A549 treated with Hydrocortisone at 1 μM for 4 hours (cell line): ENCODE results near the gene GMCL2. TPM values are rescaled to one million over a fixed set of nuclear protein-coding genes. Genes with fewer than 3 reads are reported as not detected.

ENCODE experiments used
- total RNA-seq: library from RNA; stranded (reverse); fragments of 200-300 nt; extraction: Qiagen RNA extraction; gene quantifications from 5 replicates; pipeline ENCODE4 v1.2.3, GENCODE V29; 2022

Gene GMCL2, protein sequence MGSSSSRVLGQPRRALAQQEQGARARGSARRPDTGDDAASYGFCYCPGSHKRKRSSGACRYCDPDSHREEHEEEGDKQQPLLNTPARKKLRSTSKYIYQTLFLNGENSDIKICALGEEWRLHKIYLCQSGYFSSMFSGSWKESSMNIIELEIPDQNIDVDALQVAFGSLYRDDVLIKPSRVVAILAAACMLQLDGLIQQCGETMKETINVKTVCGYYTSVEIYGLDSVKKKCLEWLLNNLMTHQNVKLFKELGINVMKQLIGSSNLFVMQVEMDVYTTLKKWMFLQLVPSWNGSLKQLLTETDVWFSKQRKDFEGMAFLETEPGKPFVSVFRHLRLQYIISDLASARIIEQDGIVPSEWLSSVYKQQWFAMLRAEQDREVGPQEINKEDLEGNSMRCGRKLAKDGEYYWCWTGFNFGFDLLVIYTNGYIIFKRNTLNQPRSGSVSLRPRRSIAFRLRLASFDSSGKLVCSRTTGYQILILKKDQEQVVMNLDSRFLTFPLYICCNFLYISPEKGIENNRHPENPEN
- total RNA-seq: not detected in 5 replicates

DNA sequence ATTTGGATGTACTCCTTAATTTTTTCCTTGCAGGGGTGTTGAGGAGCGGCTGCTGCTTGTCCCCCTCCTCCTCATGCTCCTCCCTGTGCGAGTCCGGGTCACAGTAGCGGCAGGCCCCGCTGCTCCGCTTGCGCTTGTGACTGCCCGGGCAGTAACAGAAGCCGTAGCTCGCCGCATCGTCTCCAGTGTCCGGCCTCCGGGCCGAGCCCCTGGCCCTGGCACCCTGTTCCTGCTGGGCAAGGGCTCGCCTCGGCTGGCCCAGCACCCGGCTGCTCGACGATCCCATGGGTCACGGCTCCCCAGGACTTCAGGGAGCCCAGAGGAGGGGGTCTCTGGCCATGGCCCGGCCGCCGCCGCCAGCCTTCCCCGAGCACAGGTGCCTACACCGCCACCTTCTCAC, at the start of gene GMCL2:
TSS of gene GMCL2 (minus strand) at position 358 of the 400 bp plus-strand sequence. CDS start at position 286, 72 bp downstream.

DNA sequence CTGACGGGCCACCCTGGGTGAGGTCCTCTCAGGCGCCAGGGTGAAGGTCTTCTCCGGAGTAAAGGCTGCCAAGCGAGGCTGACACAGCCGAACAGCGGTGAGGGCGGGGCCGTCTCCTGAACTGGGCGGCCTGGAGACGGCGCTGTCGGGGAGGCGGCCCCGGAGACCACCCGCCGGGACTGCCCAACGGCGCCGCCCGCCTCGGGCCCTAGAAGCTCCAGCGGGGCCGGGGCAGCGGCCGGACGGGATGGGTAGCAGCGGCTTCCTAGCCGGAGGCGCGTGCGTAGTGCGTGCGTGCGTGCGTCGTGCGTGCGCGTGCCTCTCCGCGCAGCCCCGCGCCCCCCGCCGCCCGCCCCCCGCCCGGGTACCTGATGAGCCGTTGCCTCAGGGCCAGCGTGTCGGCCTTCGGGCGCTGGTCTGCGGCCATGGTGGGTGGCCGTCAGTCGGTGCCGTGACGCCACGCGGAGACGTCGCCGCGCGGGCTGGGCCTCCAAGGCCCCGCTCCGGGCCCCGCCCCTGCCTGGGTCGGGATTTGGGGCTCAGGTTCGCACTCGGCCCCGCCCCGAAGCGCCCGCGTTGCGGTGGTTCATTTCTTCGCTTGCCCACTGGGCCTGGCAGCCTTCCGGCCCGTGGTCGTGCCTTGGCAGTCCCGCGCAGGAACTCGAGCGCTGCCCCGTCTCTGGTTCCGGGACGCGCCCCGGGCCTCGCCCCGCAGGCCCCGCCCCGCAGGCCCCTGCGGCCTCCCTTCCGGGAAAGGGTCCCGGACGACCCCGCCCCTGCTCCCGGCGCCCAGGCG, 45.2 kb upstream of the GMCL2 start, which contains the start of gene PHYKPL:
TSS of gene PHYKPL (minus strand) at position 679 of the 796 bp plus-strand sequence. CDS start at position 427, 252 bp downstream.

DNA sequence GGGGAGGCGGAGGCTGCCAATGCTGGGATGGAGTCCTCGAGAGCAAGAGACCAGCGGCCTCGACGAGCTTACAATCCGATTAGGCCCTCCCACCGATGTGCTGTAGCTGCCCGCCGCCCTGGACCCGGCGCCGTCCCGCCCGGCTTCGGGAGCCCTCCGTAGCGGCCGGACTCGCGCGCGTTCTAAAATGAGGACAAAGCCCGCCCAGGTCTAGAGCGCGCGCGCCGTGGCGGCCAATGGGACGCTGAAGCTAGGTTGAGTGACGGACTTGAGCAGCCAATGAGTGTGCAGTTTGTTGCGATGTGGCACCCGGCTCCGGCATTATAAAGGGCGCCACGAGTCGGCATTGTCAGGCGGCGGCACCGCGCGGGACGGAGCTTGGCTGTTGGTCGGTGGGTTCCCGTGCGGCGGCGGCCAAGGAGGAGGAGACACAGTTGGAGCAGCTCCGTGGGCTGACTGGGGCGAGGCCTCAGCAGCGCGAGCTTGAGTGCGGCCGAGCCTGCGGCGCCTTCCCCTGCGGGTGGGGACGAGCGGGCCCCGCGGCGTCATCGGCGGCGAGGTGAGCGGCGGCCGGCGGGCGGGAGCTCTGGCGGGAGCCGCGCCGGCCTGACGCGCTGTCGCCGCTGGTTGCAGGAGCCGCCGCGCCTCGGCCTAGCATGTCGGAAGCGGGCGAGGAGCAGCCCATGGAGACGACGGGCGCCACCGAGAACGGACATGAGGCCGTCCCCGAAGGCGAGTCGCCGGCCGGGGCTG, 17.2 kb upstream of the GMCL2 start, which contains the start of gene HNRNPAB:
TSS of gene HNRNPAB (plus strand) at position 352 of the 753 bp plus-strand sequence. CDS start at position 657, 305 bp downstream.

DNA sequence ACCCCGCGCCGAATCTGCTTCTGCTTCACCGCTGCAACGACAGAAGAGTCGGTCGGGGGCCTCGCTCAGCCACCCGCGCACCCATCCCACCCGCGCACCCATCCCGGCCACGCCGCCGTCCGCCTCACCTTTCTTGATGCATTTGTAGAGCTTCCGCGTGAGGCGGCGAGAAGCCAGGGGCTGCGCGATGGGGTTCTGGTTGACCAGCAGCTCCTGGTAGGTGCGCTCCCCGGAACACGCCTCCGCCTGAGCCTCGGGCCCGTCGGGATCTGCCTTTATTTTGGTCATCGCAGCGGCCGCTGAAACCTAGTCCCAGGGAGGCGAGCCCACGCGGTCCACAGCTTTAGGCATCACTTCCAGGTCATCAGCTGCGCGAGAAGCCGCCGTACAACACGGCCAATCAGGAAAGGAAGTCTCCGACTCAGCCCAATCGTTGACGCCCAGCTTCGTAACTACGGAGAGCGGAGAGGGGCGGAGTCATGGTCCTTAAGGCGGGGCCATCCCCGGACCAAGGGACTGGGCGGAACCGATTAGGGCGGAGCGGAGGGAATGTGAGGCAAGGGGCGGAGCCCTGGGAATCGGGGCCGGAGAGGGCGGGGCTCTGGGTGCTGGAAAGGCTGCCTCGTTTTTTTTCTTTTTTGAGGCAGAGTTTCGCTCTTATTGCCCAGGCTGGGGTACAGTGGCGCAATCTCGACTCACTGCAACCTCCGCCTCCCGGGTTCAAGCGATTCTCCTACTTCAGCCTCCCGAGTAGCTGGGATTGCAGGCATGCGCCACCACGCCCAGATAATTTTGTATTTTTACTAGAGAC, 33.4 kb downstream of the GMCL2 start, which contains the start of gene NHP2:
TSS of gene NHP2 (minus strand) at position 356 of the 811 bp plus-strand sequence. CDS start at position 288, 68 bp downstream.

Other genes starting within 250 kb of the GMCL2 start
- 0.09 TPM in 2 of 5 replicates, not detected in the others for gene PROP1, start 191.1 kb downstream of the GMCL2 start, total RNA-seq
- 0.74 to 1.2 TPM (median 0.90 TPM) in 5 replicates for gene N4BP3, start 73.8 kb downstream of the GMCL2 start, total RNA-seq
- gene RMND5B, start 56.4 kb downstream of the GMCL2 start, total RNA-seq: 28.4 to 31.8 TPM (median 30.9 TPM) in 5 replicates
- 381 to 450 TPM (median 412 TPM) in 5 replicates for gene NHP2, start 33.5 kb downstream of the GMCL2 start, total RNA-seq
- gene HNRNPAB, start 17.2 kb upstream of the GMCL2 start, total RNA-seq: 300 to 340 TPM (median 314 TPM) in 5 replicates
- gene PHYKPL, start 45.4 kb upstream of the GMCL2 start, total RNA-seq: 7.9 to 9.1 TPM (median 8.7 TPM) in 5 replicates